ENCODE results near the gene TNNT1. TPM values are rescaled to one million over a fixed set of nuclear protein-coding genes. Genes with fewer than 3 reads are reported as not detected.
A peak's percentile ranks its signal among the peaks of the same experiment; 100 is the strongest.

TNNT1 gene
- total RNA-seq, 4 donors from 2014 or later: 2.5 to 9.3 TPM; not detected in 2

GRCh38 chr19:55189403-55189835 is 40.4 kb upstream of the TNNT1 start:
- intact Hi-C loops (cut with DNase I; ENCODE audit: low total_unique reads): no loop called here
- Histone ChIP-seq H3K9me3 (no peaks in the 10 kb centered on the region), H3K27ac (peak overlapping the region in 1 of 2 donors; percentile 48), H3K36me3 (no peaks in the 10 kb centered on the region), H3K4me3 (no peak overlapping the region), H3K27me3 (no peaks in the 10 kb centered on the region), H3K4me1 (no peaks in the 10 kb centered on the region)
- TF ChIP-seq CTCF (IDR thresholded peaks at IDR 0.05) (no peak), POLR2A (IDR thresholded peaks at IDR 0.05) (no peak)
- peak; percentile 31 to 52 for DNase-seq

- intact Hi-C loops (cut with DNase I; ENCODE audit: low total_unique reads): no loop called here
- Histone ChIP-seq H3K27ac (peak overlapping the region in 1 of 2 donors; percentile 48), H3K27me3 (no peaks in the 10 kb centered on the region)
Measured at GRCh38 chr19:55188625-55189024, 39.6 kb upstream of the TNNT1 start.

DNA sequence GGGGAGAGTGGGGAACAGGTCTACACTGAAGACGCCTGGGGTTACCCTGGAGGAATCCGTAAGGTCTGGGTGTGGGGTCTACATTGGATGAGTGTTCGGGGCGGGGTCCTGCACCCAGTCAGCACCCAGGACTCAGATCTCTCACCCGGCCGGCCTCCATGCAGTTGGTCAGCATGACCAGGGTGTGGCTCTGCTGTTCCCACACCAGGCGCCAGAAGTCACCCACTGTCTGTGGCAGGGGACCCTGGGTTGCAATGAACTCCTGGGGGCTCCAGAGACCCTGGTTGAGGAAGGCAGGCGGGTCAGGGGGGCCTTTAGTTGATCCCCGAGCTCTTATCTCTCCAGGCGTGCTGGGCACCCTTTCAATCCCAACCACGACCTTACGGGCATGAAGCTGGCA is 37.1 kb upstream of the TNNT1 start:
- H3K4me3 ChIP-seq: no peak overlapping the region
- no peak for DNase-seq
- H3K27me3 ChIP-seq: no peaks in the 10 kb centered on the region
- TF ChIP-seq POLR2A (IDR thresholded peaks at IDR 0.05) (no peak), CTCF (IDR thresholded peaks at IDR 0.05) (no peak)
- no peaks in the 10 kb centered on the region for H3K4me1 ChIP-seq
- no peaks in the 10 kb centered on the region for H3K36me3 ChIP-seq
- H3K27ac ChIP-seq: no peak overlapping the region
- no peaks in the 10 kb centered on the region for H3K9me3 ChIP-seq
- intact Hi-C loops (cut with DNase I; ENCODE audit: low total_unique reads): no loop called here

More at GRCh38 chr19:55188625-55189024, 39.6 kb upstream of the TNNT1 start:
- TF ChIP-seq POLR2A (IDR thresholded peaks at IDR 0.05) (no peak), CTCF (IDR thresholded peaks at IDR 0.05) (no peak)
- no peak overlapping the region for H3K4me3 ChIP-seq
- DNase-seq: no peak
- no peaks in the 10 kb centered on the region for H3K36me3 ChIP-seq
- no peaks in the 10 kb centered on the region for H3K4me1 ChIP-seq
- no peaks in the 10 kb centered on the region for H3K9me3 ChIP-seq

- Histone ChIP-seq H3K4me3 (no peak overlapping the region), H3K27ac (no peak overlapping the region), H3K9me3 (no peaks in the 10 kb centered on the region), H3K36me3 (no peaks in the 10 kb centered on the region), H3K4me1 (peaks cover 0 to 5% of the 10 kb centered on the region in 2 donors), H3K27me3 (peaks cover 21 to 29% of the 10 kb centered on the region in 2 donors)
- no peak for DNase-seq
- intact Hi-C loops (cut with DNase I; ENCODE audit: low total_unique reads): no loop called here
- TF ChIP-seq CTCF (IDR thresholded peaks at IDR 0.05) (no peak), POLR2A (IDR thresholded peaks at IDR 0.05) (no peak)
Measured at GRCh38 chr19:55181740-55182139, 32.7 kb upstream of the TNNT1 start.

DNA sequence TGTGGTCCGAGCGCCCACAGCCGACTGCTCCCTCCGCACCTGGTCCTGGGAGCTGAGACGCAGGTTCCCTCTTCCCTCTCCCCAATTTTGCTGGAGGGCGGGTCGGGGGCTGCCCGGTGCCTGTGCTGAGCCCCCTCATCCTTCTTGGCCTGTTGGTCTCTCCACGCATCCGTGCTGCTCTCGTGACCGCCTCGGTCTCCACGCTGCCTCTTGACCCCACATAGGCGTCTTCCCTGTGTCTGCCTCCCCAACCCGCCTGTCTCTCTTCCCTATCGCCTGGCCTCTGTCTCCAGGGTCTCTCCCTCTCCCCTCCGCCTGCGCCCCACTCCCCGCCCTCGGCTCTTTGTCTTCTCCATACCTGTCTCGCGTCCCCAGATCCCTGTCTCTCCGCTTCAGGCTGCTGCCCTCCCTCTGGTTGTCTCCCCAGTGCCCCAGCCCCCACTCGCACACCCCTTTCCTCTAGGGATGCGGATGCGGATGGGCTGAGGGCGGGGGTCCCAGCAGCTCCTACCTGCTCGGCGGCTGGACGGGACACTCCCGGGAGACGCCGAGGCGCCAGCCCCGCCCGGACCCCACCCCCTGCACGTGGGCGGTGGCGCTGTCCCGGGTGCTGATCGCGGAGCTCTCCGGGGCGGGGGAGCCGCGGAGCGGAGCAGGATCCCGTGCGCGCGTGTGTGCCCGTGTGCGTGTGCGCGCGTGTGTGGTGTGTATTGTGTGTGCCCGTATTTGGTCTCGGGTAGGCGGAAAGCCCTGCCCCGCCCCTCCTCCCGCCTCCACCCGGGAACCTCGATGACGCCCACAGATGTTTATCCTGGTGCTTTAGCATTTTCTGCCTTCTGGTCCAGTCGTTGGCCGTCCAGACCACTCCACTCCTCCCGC is 30.8 kb upstream of the TNNT1 start, which contains the start of gene SYT5:
Gene SYT5 (minus strand): TSS at position 684 of the 879 bp plus-strand sequence. CDS start 1,248 bp downstream, outside the sequence.
- Histone ChIP-seq H3K4me1 (peaks cover 0 to 5% of the 10 kb centered on the region in 2 donors), H3K27me3 (peaks cover 30 to 48% of the 10 kb centered on the region in 2 donors), H3K27ac (no peak within 1 kb of the TSS), H3K4me3 (no peak within 1 kb of the TSS), H3K9me3 (no peaks in the 10 kb centered on the region), H3K36me3 (no peaks in the 10 kb centered on the region)
- intact Hi-C loops (cut with DNase I; ENCODE audit: low total_unique reads): no loop called here
- DNase-seq: no peak
- no peak for TF ChIP-seq POLR2A (IDR thresholded peaks at IDR 0.05)
- TF ChIP-seq CTCF (IDR thresholded peaks at IDR 0.05): no peak
